HAP-1 (cell line): ENCODE data around the gene EID2B.

Experiments used
- DNase-seq, 2 experiments: peaks; one replicate each; pipeline ENCODE4 v3.0.0-alpha.2; 2016 to 2020; ENCODE audit warnings: low spot score in 2 of 2
- H3K27me3 ChIP-seq: fragments of 250-450 bp; sonication (Bioruptor Pico); 2 replicates; pipeline ENCODE4 v1.5.1; 2020; ENCODE audit warnings: low read depth, mild to moderate bottlenecking, moderate library complexity
- H3K36me3 ChIP-seq: fragments of 250-450 bp; sonication (Bioruptor Pico); replicated peaks from 2 replicates; pipeline ENCODE4 v1.5.1; 2020; ENCODE audit warnings: mild to moderate bottlenecking
- H3K4me1 ChIP-seq: fragments of 250-450 bp; sonication (Bioruptor Pico); 2 replicates; pipeline ENCODE4 v1.5.1; 2020; ENCODE audit warnings: mild to moderate bottlenecking
- H3K4me3 ChIP-seq: fragments of 250-450 bp; sonication (Bioruptor Pico); 2 replicates; pipeline ENCODE4 v1.5.1; 2020; ENCODE audit warnings: mild to moderate bottlenecking, moderate library complexity
- H3K9me3 ChIP-seq: fragments of 250-450 bp; sonication (Bioruptor Pico); 2 replicates; pipeline ENCODE4 v1.5.1; 2020; ENCODE audit warnings: mild to moderate bottlenecking, moderate library complexity
- in situ Hi-C: fragments of 300-500 bp; cut with MboI; formaldehyde crosslinking; loops from 3 replicates; pipeline ENCODE4 v1.14.3; 2020; ENCODE audit warnings: low sequenced_read_pairs, inconsistent platforms, mixed read lengths

The EID2B gene

GRCh38 chr19:39518975-39519374 is 13.7 kb downstream of the EID2B start:
- Histone ChIP-seq H3K4me3 (no peak overlapping the region), H3K27me3 (no peaks in the 10 kb centered on the region), H3K4me1 (peaks cover 16% of the 10 kb centered on the region), H3K36me3 (no peaks in the 10 kb centered on the region), H3K9me3 (no peaks in the 10 kb centered on the region)
- no peak for DNase-seq
- in situ Hi-C loops, result no loop called here

GRCh38 chr19:39518458-39518857 is 14.2 kb downstream of the EID2B start:
- Histone ChIP-seq H3K27me3 (no peaks in the 10 kb centered on the region), H3K9me3 (no peaks in the 10 kb centered on the region), H3K36me3 (no peaks in the 10 kb centered on the region), H3K4me3 (no peak overlapping the region), H3K4me1 (peaks cover 16% of the 10 kb centered on the region)
- DNase-seq, result no peak
- in situ Hi-C loops, result no loop called here

DNA sequence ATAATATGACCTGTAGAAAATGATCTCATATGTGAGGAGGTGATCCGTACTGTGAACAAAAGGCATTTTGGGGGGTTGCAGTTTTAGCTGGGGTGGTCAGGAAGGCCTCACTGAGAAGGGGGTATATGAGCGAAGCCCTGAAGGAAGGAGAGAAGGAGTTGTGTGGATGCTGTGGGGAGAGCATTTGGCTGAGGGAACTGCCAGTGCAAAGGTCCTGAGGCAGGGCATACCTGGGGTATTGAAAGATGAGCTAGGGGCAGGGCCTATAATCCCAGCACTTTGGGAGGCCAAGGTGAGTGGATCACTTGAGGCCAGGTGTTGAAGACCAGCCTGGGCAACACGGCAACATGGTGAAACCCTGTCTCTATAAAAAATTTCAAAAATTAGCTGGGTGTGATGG is 15.2 kb downstream of the EID2B start:
- peaks cover 16% of the 10 kb centered on the region for H3K4me1 ChIP-seq
- no peaks in the 10 kb centered on the region for H3K9me3 ChIP-seq
- no peak for DNase-seq
- no peaks in the 10 kb centered on the region for H3K36me3 ChIP-seq
- H3K27me3 ChIP-seq, result no peaks in the 10 kb centered on the region
- no peak overlapping the region for H3K4me3 ChIP-seq
- in situ Hi-C loops, result no loop called here

DNA sequence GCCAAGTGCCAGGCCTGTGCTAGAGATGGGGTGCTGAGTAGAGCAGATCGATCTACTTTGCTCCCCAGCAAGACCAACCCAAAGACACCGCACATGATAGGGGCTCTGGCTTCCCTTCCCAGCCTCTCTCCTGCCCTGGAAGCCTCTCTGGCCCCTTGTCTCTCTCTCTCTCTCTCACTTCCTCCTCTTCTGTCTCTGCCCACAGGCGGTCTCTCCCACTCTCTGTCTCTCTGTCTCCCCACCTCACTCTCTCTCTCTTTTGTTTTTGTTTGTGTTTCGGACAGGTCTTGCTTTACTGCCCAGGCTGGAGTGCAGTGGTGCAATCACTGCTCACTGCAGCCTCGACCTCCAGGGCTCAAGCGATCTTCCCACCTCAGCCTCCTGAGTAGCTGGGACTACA is 16.4 kb downstream of the EID2B start:
- no peak for DNase-seq
- H3K9me3 ChIP-seq, result no peaks in the 10 kb centered on the region
- in situ Hi-C loops, result no loop called here
- no peaks in the 10 kb centered on the region for H3K36me3 ChIP-seq
- H3K4me3 ChIP-seq, result no peak overlapping the region
- no peaks in the 10 kb centered on the region for H3K27me3 ChIP-seq
- peaks cover 16% of the 10 kb centered on the region for H3K4me1 ChIP-seq

GRCh38 chr19:39515551-39516191 is 17.0 kb downstream of the EID2B start:
- H3K4me3 ChIP-seq, result no peak overlapping the region
- peaks cover 16% of the 10 kb centered on the region for H3K4me1 ChIP-seq
- H3K36me3 ChIP-seq, result no peaks in the 10 kb centered on the region
- H3K9me3 ChIP-seq, result no peaks in the 10 kb centered on the region
- H3K27me3 ChIP-seq, result no peaks in the 10 kb centered on the region
- no peak for DNase-seq
- in situ Hi-C loops, result no loop called here

DNA sequence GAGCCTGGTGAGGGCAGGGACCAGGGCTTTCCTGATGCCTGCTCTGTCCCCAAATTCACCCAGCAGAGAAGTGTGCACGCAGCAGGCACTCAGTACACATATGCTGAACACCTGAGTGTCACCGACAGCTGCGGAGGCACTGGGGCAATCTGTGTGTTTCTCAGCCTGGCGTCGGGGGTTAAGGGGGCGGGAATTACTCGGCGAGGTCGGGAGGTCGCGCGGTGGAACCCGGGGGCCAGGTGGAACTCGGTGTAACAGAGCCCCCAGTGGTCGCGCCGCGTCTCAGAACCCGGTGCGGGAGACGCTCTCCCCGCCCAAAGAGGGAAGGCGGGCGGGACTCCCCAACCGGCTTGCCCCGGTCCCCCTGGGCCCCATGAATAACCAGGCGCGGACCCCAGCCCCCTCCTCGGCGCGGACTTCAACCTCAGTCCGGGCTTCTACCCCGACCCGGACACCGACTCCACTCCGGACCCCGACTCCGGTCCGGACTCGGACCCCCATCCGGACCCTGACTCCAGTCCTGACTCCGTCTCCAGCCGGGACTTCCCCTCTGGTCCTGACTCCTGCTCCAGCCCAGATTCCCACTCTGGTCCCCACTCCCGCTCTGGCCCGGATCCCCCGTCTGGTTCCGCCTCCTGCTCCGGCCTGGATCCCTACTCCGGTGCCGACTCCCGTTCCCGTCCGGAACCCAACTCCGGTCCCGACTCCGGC is 17.7 kb downstream of the EID2B start, which contains the start of gene SELENOV:
Gene SELENOV, plus strand, starts transcription at position 300 of the 711 bp plus-strand sequence. Its CDS starts 74 bp downstream, at position 374.
- in situ Hi-C loops, result no loop called here
- no peaks in the 10 kb centered on the region for H3K9me3 ChIP-seq
- peak in 1 of 2 experiments; percentile 42 for DNase-seq

DNA sequence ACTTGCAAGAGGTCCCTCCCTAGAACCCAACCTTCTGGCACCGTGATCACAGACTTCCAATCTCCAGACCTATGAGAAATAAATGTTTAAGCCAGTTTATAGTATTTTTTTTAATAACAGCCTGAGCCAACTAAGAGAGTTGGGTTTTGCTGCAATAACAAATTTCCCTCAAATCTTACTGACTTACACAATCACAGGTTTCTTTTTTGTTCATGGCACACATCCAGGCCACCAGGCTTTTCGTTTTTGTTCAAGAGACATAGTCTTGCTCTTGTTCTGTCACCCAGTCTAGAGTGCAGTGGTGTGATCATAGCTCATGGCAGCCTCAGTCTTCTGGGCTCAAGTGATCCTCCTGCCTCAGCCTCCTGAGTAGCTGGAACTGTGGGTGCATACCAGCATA is 19.7 kb downstream of the EID2B start:
- no peaks in the 10 kb centered on the region for H3K27me3 ChIP-seq
- no peaks in the 10 kb centered on the region for H3K9me3 ChIP-seq
- in situ Hi-C loops, result no loop called here
- H3K4me3 ChIP-seq, result no peak overlapping the region
- DNase-seq, result no peak
- no peaks in the 10 kb centered on the region for H3K36me3 ChIP-seq
- H3K4me1 ChIP-seq, result peaks cover 3% of the 10 kb centered on the region; the same call in 1 of the 2 replicates

More for the DNA sequence above, 17.7 kb downstream of the EID2B start, which contains the start of gene SELENOV:
- Histone ChIP-seq H3K4me1 (peaks cover 11% of the 10 kb centered on the region), H3K4me3 (peak within 1 kb of the TSS; percentile 8; the same call in 1 of the 2 replicates), H3K36me3 (no peaks in the 10 kb centered on the region), H3K27me3 (no peaks in the 10 kb centered on the region)

- peaks cover 5% of the 10 kb centered on the region for H3K4me1 ChIP-seq
- no peak overlapping the region for H3K4me3 ChIP-seq
- H3K36me3 ChIP-seq, result no peaks in the 10 kb centered on the region
- in situ Hi-C loops, result no loop called here
- H3K27me3 ChIP-seq, result no peaks in the 10 kb centered on the region
- H3K9me3 ChIP-seq, result no peaks in the 10 kb centered on the region; the same call in 1 of the 2 replicates
- no peak for DNase-seq
These were observed 23.4 kb downstream of the EID2B start for GRCh38 chr19:39509233-39509632.

DNA sequence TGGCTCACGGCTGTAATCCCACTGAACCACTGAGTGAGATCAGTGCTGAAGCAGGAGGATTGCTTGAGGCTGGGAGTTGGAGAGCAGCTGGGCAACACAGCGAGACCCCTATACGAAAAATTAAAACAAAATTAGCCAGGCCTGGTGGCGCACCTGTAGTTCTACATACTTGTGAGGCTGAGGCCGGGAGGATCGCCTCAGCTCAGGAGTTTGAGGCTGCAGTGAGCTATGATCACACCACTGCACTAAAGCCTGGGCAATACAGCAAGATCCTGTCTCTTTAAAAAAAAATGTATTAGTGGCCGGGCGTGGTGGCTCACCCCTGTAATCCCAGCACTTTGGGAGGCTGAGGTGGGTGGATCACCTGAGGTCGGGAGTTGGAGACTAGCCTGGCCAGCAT is 24.0 kb downstream of the EID2B start:
- no peaks in the 10 kb centered on the region for H3K27me3 ChIP-seq
- H3K4me1 ChIP-seq, result peaks cover 5% of the 10 kb centered on the region
- no peaks in the 10 kb centered on the region for H3K36me3 ChIP-seq
- H3K9me3 ChIP-seq, result no peaks in the 10 kb centered on the region; the same call in 1 of the 2 replicates
- H3K4me3 ChIP-seq, result no peak overlapping the region
- no peak for DNase-seq
- in situ Hi-C loops, result no loop called here

- H3K9me3 ChIP-seq, result no peaks in the 10 kb centered on the region; the same call in 1 of the 2 replicates
- no peaks in the 10 kb centered on the region for H3K36me3 ChIP-seq
- peak overlapping the region; percentile 55 for H3K4me3 ChIP-seq
- no peak for DNase-seq
- H3K27me3 ChIP-seq, result no peaks in the 10 kb centered on the region
- in situ Hi-C loops, result no loop called here
- peaks cover 5% of the 10 kb centered on the region for H3K4me1 ChIP-seq
These were observed 24.8 kb downstream of the EID2B start for GRCh38 chr19:39507715-39508364.

DNA sequence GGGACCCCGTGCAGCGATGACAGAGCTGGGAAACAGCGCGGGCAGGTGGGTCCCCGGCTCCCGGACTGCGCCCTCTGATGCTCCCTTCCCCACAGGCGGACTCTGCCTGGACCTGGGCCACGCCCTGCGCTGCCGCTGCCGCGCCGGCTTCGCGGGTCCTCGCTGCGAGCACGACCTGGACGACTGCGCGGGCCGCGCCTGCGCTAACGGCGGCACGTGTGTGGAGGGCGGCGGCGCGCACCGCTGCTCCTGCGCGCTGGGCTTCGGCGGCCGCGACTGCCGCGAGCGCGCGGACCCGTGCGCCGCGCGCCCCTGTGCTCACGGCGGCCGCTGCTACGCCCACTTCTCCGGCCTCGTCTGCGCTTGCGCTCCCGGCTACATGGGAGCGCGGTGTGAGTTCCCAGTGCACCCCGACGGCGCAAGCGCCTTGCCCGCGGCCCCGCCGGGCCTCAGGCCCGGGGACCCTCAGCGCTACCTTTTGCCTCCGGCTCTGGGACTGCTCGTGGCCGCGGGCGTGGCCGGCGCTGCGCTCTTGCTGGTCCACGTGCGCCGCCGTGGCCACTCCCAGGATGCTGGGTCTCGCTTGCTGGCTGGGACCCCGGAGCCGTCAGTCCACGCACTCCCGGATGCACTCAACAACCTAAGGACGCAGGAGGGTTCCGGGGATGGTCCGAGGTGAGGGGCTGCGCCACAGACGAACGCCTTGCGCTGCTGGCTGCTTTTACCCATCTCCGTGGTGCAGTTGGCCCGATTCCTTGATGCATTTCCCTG is 25.5 kb downstream of the EID2B start:
- in situ Hi-C loops, result no loop called here
- Histone ChIP-seq H3K36me3 (no peaks in the 10 kb centered on the region), H3K9me3 (no peaks in the 10 kb centered on the region; the same call in none of the 2 replicates), H3K4me3 (peak overlapping the region; percentile 55), H3K27me3 (no peaks in the 10 kb centered on the region), H3K4me1 (peaks cover 5% of the 10 kb centered on the region)
- peak; percentile 78 to 82 for DNase-seq

DNA sequence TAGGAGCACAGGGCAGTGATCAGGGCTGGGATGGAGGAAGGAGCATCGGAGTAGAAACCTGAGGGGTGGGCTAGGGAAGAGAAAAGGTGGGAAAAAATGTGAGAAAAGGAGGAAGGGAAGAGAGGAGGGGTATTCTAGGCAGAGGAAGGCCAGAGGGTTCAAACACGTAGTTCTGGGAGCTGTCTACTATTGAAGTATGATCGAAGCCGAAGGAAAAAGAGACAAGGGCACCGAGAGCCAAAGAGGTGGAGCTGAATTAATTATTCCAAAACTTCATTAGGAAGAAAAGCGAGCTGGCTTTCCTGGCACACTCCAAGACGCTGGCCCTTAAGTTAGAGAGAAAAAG is 26.1 kb downstream of the EID2B start:
- Histone ChIP-seq H3K4me1 (peaks cover 5% of the 10 kb centered on the region), H3K27me3 (no peaks in the 10 kb centered on the region), H3K9me3 (no peaks in the 10 kb centered on the region; the same call in none of the 2 replicates), H3K36me3 (no peaks in the 10 kb centered on the region), H3K4me3 (no peak overlapping the region)
- no peak for DNase-seq
- in situ Hi-C loops, result no loop called here

- H3K9me3 ChIP-seq, result no peaks in the 10 kb centered on the region; the same call in none of the 2 replicates
- in situ Hi-C loops, result no loop called here
- no peaks in the 10 kb centered on the region for H3K36me3 ChIP-seq
- DNase-seq, result peak; percentile 79
- H3K4me3 ChIP-seq, result peak overlapping the region; percentile 6; the same call in 1 of the 2 replicates
- H3K4me1 ChIP-seq, result peaks cover 10% of the 10 kb centered on the region
- no peaks in the 10 kb centered on the region for H3K27me3 ChIP-seq
These were observed 29.8 kb downstream of the EID2B start for GRCh38 chr19:39502640-39503417.
